ENCODE results near the gene PKN2. TPM values are rescaled to one million over a fixed set of nuclear protein-coding genes. Genes with fewer than 3 reads are reported as not detected.
A peak's percentile ranks its signal among the peaks of the same experiment; 100 is the strongest.

PKN2 gene
- total RNA-seq, 1 experiment from 2014 or later = 32.5 TPM

- DNase-seq (ENCODE audit: low read depth) = peak; percentile 91
Observed at GRCh38 chr1:88731475-88732269, 47.6 kb downstream of the PKN2 start.

- no peak for DNase-seq (ENCODE audit: low read depth)
Observed at GRCh38 chr1:88735382-88735781, 51.3 kb downstream of the PKN2 start.

- no peak for DNase-seq (ENCODE audit: low read depth)
Observed at GRCh38 chr1:88735909-88736308, 51.8 kb downstream of the PKN2 start.

GRCh38 chr1:88736633-88737248 is 52.7 kb downstream of the PKN2 start:
- DNase-seq (ENCODE audit: low read depth) = peak; percentile 48

GRCh38 chr1:88737338-88737927 is 53.4 kb downstream of the PKN2 start:
- DNase-seq (ENCODE audit: low read depth) = no peak

GRCh38 chr1:88740784-88741183 is 56.7 kb downstream of the PKN2 start:
- DNase-seq (ENCODE audit: low read depth) = no peak

- peak; percentile 54 for DNase-seq (ENCODE audit: low read depth)
Observed at GRCh38 chr1:88741413-88741812, 57.3 kb downstream of the PKN2 start.

- no peak for DNase-seq (ENCODE audit: low read depth)
Observed at GRCh38 chr1:88742531-88742930, 58.5 kb downstream of the PKN2 start.

GRCh38 chr1:88744142-88744541 is 60.1 kb downstream of the PKN2 start:
- DNase-seq (ENCODE audit: low read depth) = no peak

GRCh38 chr1:88746916-88747315 is 62.8 kb downstream of the PKN2 start:
- DNase-seq (ENCODE audit: low read depth) = no peak

- DNase-seq (ENCODE audit: low read depth) = no peak
Observed at GRCh38 chr1:88751714-88752113, 67.6 kb downstream of the PKN2 start.

- DNase-seq (ENCODE audit: low read depth) = no peak
Observed at GRCh38 chr1:88753506-88753905, 69.4 kb downstream of the PKN2 start.

GRCh38 chr1:88763649-88764406 is 79.8 kb downstream of the PKN2 start:
- DNase-seq (ENCODE audit: low read depth) = peak; percentile 34

- DNase-seq (ENCODE audit: low read depth) = no peak
Observed at GRCh38 chr1:88768187-88768586, 84.1 kb downstream of the PKN2 start.

- no peak for DNase-seq (ENCODE audit: low read depth)
Observed at GRCh38 chr1:88768816-88769215, 84.7 kb downstream of the PKN2 start.

GRCh38 chr1:88773540-88774150 is 89.6 kb downstream of the PKN2 start:
- DNase-seq (ENCODE audit: low read depth) = peak; percentile 43

GRCh38 chr1:88774151-88774556 is 90.1 kb downstream of the PKN2 start:
- DNase-seq (ENCODE audit: low read depth) = no peak

- no peak for DNase-seq (ENCODE audit: low read depth)
Observed at GRCh38 chr1:88777604-88778149, 93.6 kb downstream of the PKN2 start.

GRCh38 chr1:88779880-88780279 is 95.8 kb downstream of the PKN2 start:
- DNase-seq (ENCODE audit: low read depth) = no peak

GRCh38 chr1:88780485-88780884 is 96.4 kb downstream of the PKN2 start:
- DNase-seq (ENCODE audit: low read depth) = no peak

GRCh38 chr1:88783145-88783544 is 99.1 kb downstream of the PKN2 start:
- DNase-seq (ENCODE audit: low read depth) = no peak
